GM23338 (cell line): ENCODE data around the gene SEL1L3. TPM values are rescaled to one million over a fixed set of nuclear protein-coding genes. Genes with fewer than 3 reads are reported as not detected.

Experiments used
- ATAC-seq: fragments of 200-7000 bp; cut with Tn5 transposase; 3 replicates; pipeline ENCODE4 v1.9.1; 2020
- DNase-seq: peaks from one replicate; pipeline ENCODE4 v3.0.0-alpha.2; 2015; ENCODE audit warnings: low spot score
- H2AFZ ChIP-seq: fragments of 200-600 bp; sonication (generic); 2 replicates; pipeline ENCODE4 v1.8.0; 2016; ENCODE audit warnings: antibody characterized with exemption, mild to moderate bottlenecking, moderate library complexity
- H3F3A ChIP-seq: fragments of 200-600 bp; sonication (generic); replicated peaks from 2 replicates; pipeline ENCODE4 v1.8.0; 2017; ENCODE audit warnings: antibody characterized with exemption, mixed run types, low read depth
- H3K27ac ChIP-seq: fragments of 200-600 bp; sonication (generic); 2 replicates; pipeline ENCODE4 v1.6.1; 2016; ENCODE audit warnings: low read depth
- H3K27me3 ChIP-seq: fragments of 200-600 bp; sonication (generic); 2 replicates; pipeline ENCODE4 v1.8.0; 2016; ENCODE audit warnings: mild to moderate bottlenecking, mixed run types, moderate library complexity; ENCODE audit not compliant: insufficient read depth
- H3K36me3 ChIP-seq: fragments of 200-600 bp; sonication (generic); 2 replicates; pipeline ENCODE4 v1.8.0; 2016; ENCODE audit warnings: mild to moderate bottlenecking; ENCODE audit not compliant: insufficient read depth
- H3K4me1 ChIP-seq: fragments of 200-600 bp; sonication (generic); 2 replicates; pipeline ENCODE4 v1.8.0; 2016; ENCODE audit warnings: mild to moderate bottlenecking, moderate library complexity; ENCODE audit not compliant: insufficient read depth
- H3K4me2 ChIP-seq: fragments of 200-600 bp; sonication (generic); 2 replicates; pipeline ENCODE4 v1.7.1; 2017; ENCODE audit warnings: mixed run types
- H3K4me3 ChIP-seq: fragments of 200-600 bp; sonication (generic); 2 replicates; pipeline ENCODE4 v1.6.1; 2016; ENCODE audit warnings: mixed run types
- H3K79me2 ChIP-seq: fragments of 200-600 bp; sonication (generic); replicated peaks from 2 replicates; pipeline ENCODE4 v1.8.0; 2017; ENCODE audit warnings: mild to moderate bottlenecking; ENCODE audit not compliant: insufficient read depth
- H3K9me2 ChIP-seq: fragments of 200-600 bp; sonication (generic); 2 replicates; pipeline ENCODE4 v1.8.0; 2017; ENCODE audit not compliant: insufficient read depth
- H4K20me1 ChIP-seq: fragments of 200-600 bp; sonication (generic); replicated peaks from 2 replicates; pipeline ENCODE4 v1.8.0; 2017; ENCODE audit warnings: mild to moderate bottlenecking; ENCODE audit not compliant: insufficient read depth
- H3K27ac Mint-ChIP-seq: 2 replicates; pipeline ENCODE4 v1.8.0; 2020; ENCODE audit warnings: inconsistent platforms, mild to moderate bottlenecking, moderate library complexity, mixed read lengths
- H3K27me3 Mint-ChIP-seq: 3 replicates; pipeline ENCODE4 v1.8.0; 2022; ENCODE audit warnings: low read depth, mild to moderate bottlenecking, moderate library complexity, mixed read lengths, inconsistent platforms; ENCODE audit not compliant: insufficient read depth, poor library complexity
- H3K36me3 Mint-ChIP-seq: 3 replicates; pipeline ENCODE4 v1.8.0; 2021; ENCODE audit warnings: low read depth, mild to moderate bottlenecking, inconsistent platforms, moderate library complexity, mixed read lengths
- H3K4me1 Mint-ChIP-seq: 3 replicates; pipeline ENCODE4 v1.8.0; 2020; ENCODE audit warnings: mild to moderate bottlenecking, inconsistent platforms, mixed read lengths
- H3K4me3 Mint-ChIP-seq: 3 replicates; pipeline ENCODE4 v1.8.0; 2021; ENCODE audit warnings: moderate library complexity, mild to moderate bottlenecking, inconsistent platforms, mixed read lengths
- H3K9me3 Mint-ChIP-seq: 3 replicates; pipeline ENCODE4 v1.8.0; 2020; ENCODE audit warnings: moderate library complexity, mild to moderate bottlenecking, inconsistent platforms, mixed read lengths
- CREB1 ChIP-seq: fragments of 250-450 bp; sonication (Bioruptor Pico); IDR thresholded peaks from 2 replicates; pipeline ENCODE4 v1.5.0; 2020; ENCODE audit warnings: low read depth, mild to moderate bottlenecking, moderate library complexity
- CTCF ChIP-seq, 2 experiments: fragments of 200-600 bp in 1 of 2; sonication (generic) in 1 of 2; conservative IDR thresholded peaks; 2 replicates each; pipeline versions ENCODE4 v1.5.1 to v1.6.1; 2016 to 2017; ENCODE audit warnings: antibody characterized with exemption in 2 of 2, low read depth in 2 of 2, mild to moderate bottlenecking in 2 of 2, moderate library complexity in 1 of 2
- ETS1 ChIP-seq: IDR thresholded peaks from 2 replicates; pipeline ENCODE4 v1.6.1; 2016; ENCODE audit warnings: antibody characterized with exemption
- EZH2 ChIP-seq: fragments of 200-600 bp; sonication (generic); IDR thresholded peaks from one replicate; pipeline ENCODE4 v1.8.0; 2017; ENCODE audit warnings: antibody characterized with exemption, mild to moderate bottlenecking, low read depth; ENCODE audit not compliant: unreplicated experiment
- EZH2phosphoT487 ChIP-seq: fragments of 200-600 bp; sonication (generic); IDR thresholded peaks from one replicate; pipeline ENCODE4 v1.8.1; 2018; ENCODE audit warnings: antibody characterized with exemption; ENCODE audit not compliant: unreplicated experiment
- JUNB ChIP-seq: IDR thresholded peaks from one replicate; pipeline ENCODE4 v1.6.1; 2016; ENCODE audit warnings: antibody characterized with exemption; ENCODE audit not compliant: unreplicated experiment
- NANOG ChIP-seq: IDR thresholded peaks from 2 replicates; pipeline ENCODE4 v1.6.1; 2016; ENCODE audit warnings: antibody characterized with exemption, borderline replicate concordance
- POLR2AphosphoS5 ChIP-seq: IDR thresholded peaks from 2 replicates; pipeline ENCODE4 v1.6.1; 2016; ENCODE audit warnings: antibody characterized with exemption, low read depth
- STAT1 ChIP-seq: IDR thresholded peaks from one replicate; pipeline ENCODE4 v1.6.1; 2016; ENCODE audit warnings: antibody characterized with exemption; ENCODE audit not compliant: unreplicated experiment
- ZNF331 ChIP-seq: fragments of 250-450 bp; sonication (Bioruptor Pico); IDR thresholded peaks from 2 replicates; pipeline ENCODE4 v1.5.0; 2020; ENCODE audit warnings: low read depth, mild to moderate bottlenecking, moderate library complexity
- polyA plus RNA-seq: library from polyadenylated mRNA; unstranded; fragments of >200 nt; fragmentation: Nextera tagmentation; extraction: Ambion mirVana; gene quantifications from 2 replicates; pipeline ENCODE4 v1.2.1, GENCODE V29; 2016
- total RNA-seq: library from RNA; depleted of rRNA; stranded (reverse); fragments of >200 nt; shearing (Covaris generic); gene quantifications from 2 replicates; pipeline ENCODE4 v1.2.3, GENCODE V29; 2014

The SEL1L3 gene
- total and polyA plus RNA-seq, 2 experiments from 2014 or later = 17.1 to 61.7 TPM

DNA sequence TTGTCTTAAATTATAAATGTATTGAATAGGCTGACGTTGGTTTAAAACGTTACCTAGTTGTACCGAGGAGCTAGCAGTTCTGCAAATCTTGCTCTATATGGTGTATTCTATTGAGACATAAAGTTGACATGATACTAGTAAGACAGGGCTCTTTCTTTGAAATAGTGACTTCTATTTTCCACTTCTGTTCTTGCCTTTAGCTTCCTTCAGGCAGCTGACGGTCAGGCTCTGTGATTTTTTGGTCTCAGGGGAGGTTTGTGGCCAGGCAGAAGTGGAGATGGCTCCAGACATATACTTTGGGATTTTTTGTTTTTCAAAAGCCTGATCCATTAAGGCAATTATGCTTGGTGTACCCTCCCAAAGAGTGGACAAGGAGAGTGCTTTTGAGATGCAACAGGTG lies 111.9 kb downstream of the SEL1L3 start:
- no peak overlapping the region for H3K27ac Mint-ChIP-seq

GRCh38 chr4:25749150-25749794 lies 113.5 kb downstream of the SEL1L3 start:
- Histone ChIP-seq H3K4me3 (no peak overlapping the region), H4K20me1 (no peaks in the 10 kb centered on the region), H3K27me3 (no peaks in the 10 kb centered on the region), H2AFZ (no peak overlapping the region), H3K4me1 (0 out of 2 replicates have a peak, but pooled peaks cover 3% of the 10 kb centered on the region), H3F3A (no peaks in the 10 kb centered on the region), H3K79me2 (no peaks in the 10 kb centered on the region), H3K36me3 (no peaks in the 10 kb centered on the region), H3K4me2 (no peak overlapping the region), H3K9me2 (no peaks in the 10 kb centered on the region), H3K27ac (no peak overlapping the region)
- TF ChIP-seq STAT1 = no peak
- no peak for TF ChIP-seq CTCF (conservative IDR thresholded peaks at IDR 0.05; ENCODE audit: low read depth in 2 of 2)
- no peak for TF ChIP-seq EZH2phosphoT487
- no peak for DNase-seq
- H3K27me3 Mint-ChIP-seq = peaks cover 4% of the 10 kb centered on the region
- H3K4me3 Mint-ChIP-seq = no peak overlapping the region
- peaks cover 3% of the 10 kb centered on the region; the same call in 1 of the 3 replicates for H3K36me3 Mint-ChIP-seq
- no peaks in the 10 kb centered on the region for H3K9me3 Mint-ChIP-seq
- H3K4me1 Mint-ChIP-seq = no peaks in the 10 kb centered on the region
- H3K27ac Mint-ChIP-seq = no peak overlapping the region
- no peak for ATAC-seq

More for the DNA sequence above, 111.9 kb downstream of the SEL1L3 start:
- no peak overlapping the region for H3K27ac ChIP-seq
- Mint-ChIP-seq H3K4me3 (no peak overlapping the region), H3K36me3 (peaks cover 8% of the 10 kb centered on the region; the same call in 2 of the 3 replicates), H3K4me1 (no peaks in the 10 kb centered on the region), H3K9me3 (no peaks in the 10 kb centered on the region), H3K27me3 (peaks cover 1% of the 10 kb centered on the region)
- no peak for DNase-seq
- H3K36me3 ChIP-seq = no peaks in the 10 kb centered on the region; the same call in 1 of the 2 replicates
- TF ChIP-seq ETS1 = no peak
- TF ChIP-seq NANOG = no peak
- TF ChIP-seq JUNB = no peak
- no peak for TF ChIP-seq ZNF331 (CRISPR knock-in tag)
- no peak for TF ChIP-seq EZH2
- no peak for TF ChIP-seq CTCF (conservative IDR thresholded peaks at IDR 0.05; ENCODE audit: low read depth in 2 of 2)
- TF ChIP-seq CREB1 (CRISPR knock-in tag) = no peak
- TF ChIP-seq STAT1 = no peak
- TF ChIP-seq EZH2phosphoT487 = no peak
- no peak for TF ChIP-seq POLR2AphosphoS5
- H3K4me1 ChIP-seq = 0 out of 2 replicates have a peak, but pooled peaks cover 3% of the 10 kb centered on the region
- H3K4me2 ChIP-seq = no peak overlapping the region
- H4K20me1 ChIP-seq = no peaks in the 10 kb centered on the region
- no peaks in the 10 kb centered on the region for H3K9me2 ChIP-seq
- no peak overlapping the region for H2AFZ ChIP-seq
- H3K27me3 ChIP-seq = no peaks in the 10 kb centered on the region
- H3K79me2 ChIP-seq = no peaks in the 10 kb centered on the region
- H3K4me3 ChIP-seq = no peak overlapping the region
- ATAC-seq = no peak
- H3F3A ChIP-seq = no peaks in the 10 kb centered on the region
